Measurements from ENCODE around the gene FOLR1. TPM values are rescaled to one million over a fixed set of nuclear protein-coding genes. Genes with fewer than 3 reads are reported as not detected.

Gene FOLR1
- total RNA-seq, 1 donor from 2014 or later: 0.96 TPM

GRCh38 chr11:72224564-72225410 is 32.8 kb downstream of the FOLR1 start, which contains the start of gene INPPL1:
TSS of gene INPPL1 (plus strand) at chr11:72224767. CDS start at chr11:72224985, 218 bp downstream.
- peak; percentile 2 for ATAC-seq

GRCh38 chr11:72225411-72225951 is 33.5 kb downstream of the FOLR1 start:
- ATAC-seq: no peak

- ATAC-seq: no peak
Observed at GRCh38 chr11:72226701-72227100, 34.8 kb downstream of the FOLR1 start.

GRCh38 chr11:72227316-72228228 is 35.6 kb downstream of the FOLR1 start:
- ATAC-seq: no peak

- ATAC-seq: no peak
Observed at GRCh38 chr11:72228229-72228843, 36.4 kb downstream of the FOLR1 start.

- ATAC-seq: no peak
Observed at GRCh38 chr11:72228844-72229231, 36.9 kb downstream of the FOLR1 start.

- ATAC-seq: no peak
Observed at GRCh38 chr11:72229336-72229924, 37.5 kb downstream of the FOLR1 start.

- ATAC-seq: no peak
Observed at GRCh38 chr11:72229925-72230763, 38.2 kb downstream of the FOLR1 start.

GRCh38 chr11:72230764-72231365 is 38.9 kb downstream of the FOLR1 start:
- ATAC-seq: no peak

GRCh38 chr11:72231396-72232259 is 39.7 kb downstream of the FOLR1 start:
- no peak for ATAC-seq

- ATAC-seq: no peak
Observed at GRCh38 chr11:72232260-72233055, 40.5 kb downstream of the FOLR1 start.

- no peak for ATAC-seq
Observed at GRCh38 chr11:72233056-72233772, 41.3 kb downstream of the FOLR1 start.

GRCh38 chr11:72233773-72234513 is 42.0 kb downstream of the FOLR1 start:
- ATAC-seq: no peak

GRCh38 chr11:72234514-72234830 is 42.5 kb downstream of the FOLR1 start:
- no peak for ATAC-seq

GRCh38 chr11:72234920-72235319 is 43.0 kb downstream of the FOLR1 start:
- ATAC-seq: no peak

GRCh38 chr11:72235351-72236057 is 43.6 kb downstream of the FOLR1 start:
- ATAC-seq: no peak
